Measurements from ENCODE around the gene PDE4D.

GRCh38 chr5:59622848-59623247 is 270.7 kb downstream of the PDE4D start:
- no peak for TF ChIP-seq ZNF274 (IDR thresholded peaks at IDR 0.05; ENCODE audit: low read depth, low read length)
- TF ChIP-seq YY1 (IDR thresholded peaks at IDR 0.05; ENCODE audit: insufficient read depth, insufficient read length) = no peak

Data from NT2/D1 (cell line).